ENCODE data around the gene FCHO2. TPM values are rescaled to one million over a fixed set of nuclear protein-coding genes. Genes with fewer than 3 reads are reported as not detected.

FCHO2 gene
- total RNA-seq, 1 experiment from 2014 or later: 5.8 TPM

- Histone ChIP-seq H3K23ac (ENCODE audit: insufficient read length, low read depth, low read length) (no peak overlapping the region), H3K56ac (ENCODE audit: insufficient read length, low read depth, low read length) (no peak overlapping the region), H2BK15ac (ENCODE audit: low read depth, low read length) (no peak overlapping the region), H3K79me2 (ENCODE audit: insufficient read depth, low read length) (no peaks in the 10 kb centered on the region), H2BK20ac (ENCODE audit: low read depth, low read length, poor library complexity, severe bottlenecking) (no peak overlapping the region), H2BK120ac (ENCODE audit: low read depth, low read length, poor library complexity, severe bottlenecking) (no peak overlapping the region), H3K9me3 (ENCODE audit: control insufficient read depth, low read depth, low read length) (no peaks in the 10 kb centered on the region), H2BK5ac (ENCODE audit: insufficient read length, low read length) (no peak overlapping the region), H3K9ac (ENCODE audit: extremely low read depth, insufficient read length, low read length) (no peak overlapping the region), H2AFZ (ENCODE audit: low read length) (no peak overlapping the region), H4K5ac (ENCODE audit: insufficient read length, low read depth, low read length) (no peak overlapping the region), H3K14ac (ENCODE audit: insufficient read depth, low read length) (no peak overlapping the region), H4K91ac (ENCODE audit: insufficient read length, low read depth, low read length) (no peak overlapping the region), H3K23me2 (ENCODE audit: insufficient read length, low read depth, low read length, poor library complexity, severe bottlenecking) (no peaks in the 10 kb centered on the region), H2AK5ac (ENCODE audit: insufficient read length, low read length) (no peak overlapping the region), H3K27me3 (ENCODE audit: insufficient read depth, low read length) (no peaks in the 10 kb centered on the region), H3K4me2 (ENCODE audit: insufficient read depth, insufficient read length, low read length) (no peak overlapping the region), H3T11ph (ENCODE audit: low read length) (no peak overlapping the region), H4K20me1 (ENCODE audit: control insufficient read depth, insufficient read depth, insufficient read length) (no peaks in the 10 kb centered on the region), H3K4me1 (ENCODE audit: insufficient read depth, low read length) (no peaks in the 10 kb centered on the region; the same call in 1 of the 2 replicates), H3K79me1 (ENCODE audit: insufficient read depth, low read depth, low read length, poor library complexity, severe bottlenecking) (no peaks in the 10 kb centered on the region), H3K4ac (ENCODE audit: low read depth, low read length) (no peak overlapping the region), H3K18ac (ENCODE audit: insufficient read length, low read depth, low read length) (no peak overlapping the region), H4K8ac (replicated peaks; ENCODE audit: insufficient read length, low read depth, low read length) (no peak overlapping the region), H2BK12ac (ENCODE audit: insufficient read length, low read depth, low read length) (no peak overlapping the region), H3K27ac (ENCODE audit: insufficient read length, low read depth, low read length) (no peak overlapping the region)
- WGBS (ENCODE audit: extremely low coverage, insufficient read length, low lambda C conversion rate): no CpG with 5 or more reads among the region's 4 CpGs
- H3K27ac Mint-ChIP-seq: no peak overlapping the region
- H3K27me3 Mint-ChIP-seq (ENCODE audit: low read depth): no peaks in the 10 kb centered on the region
- H3K4me3 Mint-ChIP-seq: no peak overlapping the region
- H3K9me3 Mint-ChIP-seq: no peaks in the 10 kb centered on the region
- peaks cover 0 to 2% (median 0%) of the 10 kb centered on the region in 3 experiments; a peak in 1 of 7 replicates for H3K36me3 Mint-ChIP-seq (ENCODE audit: insufficient read depth in 1 of 3, low read depth in 3 of 3)
- H3K4me1 Mint-ChIP-seq: peaks cover 15% of the 10 kb centered on the region in 2 experiments
- no peak for DNase-seq
- TF ChIP-seq CTCF (conservative IDR thresholded peaks at IDR 0.05): no peak
Measured at GRCh38 chr5:73007051-73007450, 51.2 kb downstream of the FCHO2 start.
